Purkinje cell (primary cell): ENCODE measurements around the gene DENND6B. TPM values are rescaled to one million over a fixed set of nuclear protein-coding genes. Genes with fewer than 3 reads are reported as not detected.

Experiments used
- polyA plus RNA-seq: library from polyadenylated mRNA; unstranded; fragments of >200 nt; fragmentation: Nextera tagmentation; gene quantifications from 2 replicates; pipeline ENCODE4 v1.2.1, GENCODE V29; 2014

Gene DENND6B
- polyA plus RNA-seq, result 1.9 and 2.6 TPM in 2 replicates

GRCh38 chr22:50326956-50327710, at the start of gene DENND6B:
Gene DENND6B, minus strand, starts transcription at chr22:50327012. Its CDS starts 24 bp downstream, at chr22:50326988.

GRCh38 chr22:50342651-50343540, 16.1 kb upstream of the DENND6B start, which contains the start of gene PPP6R2:
Gene PPP6R2, plus strand, starts transcription at chr22:50343327. Its CDS starts 50,582 bp downstream, at chr22:50393909.

GRCh38 chr22:50306753-50307749, 19.8 kb downstream of the DENND6B start, which contains the start of gene PLXNB2:
Gene PLXNB2, minus strand, starts transcription at chr22:50307646. Its CDS starts 17,062 bp downstream, at chr22:50290584.

GRCh38 chr22:50269970-50270665, 56.7 kb downstream of the DENND6B start, which contains the start of gene MAPK11:
Gene MAPK11, minus strand, starts transcription at chr22:50270380. Its CDS starts 88 bp downstream, at chr22:50270292.

GRCh38 chr22:50261615-50262459, 65.0 kb downstream of the DENND6B start, which contains the start of gene MAPK12:
Gene MAPK12, minus strand, starts transcription at chr22:50261683. Its CDS starts 174 bp downstream, at chr22:50261509.

Other genes with a start within 250 kb of the DENND6B start
- gene MLC1, start 241.6 kb downstream of the DENND6B start, polyA plus RNA-seq, result 1.1 and 2.5 TPM in 2 replicates
- gene MOV10L1, start 237.0 kb downstream of the DENND6B start, polyA plus RNA-seq, result 1.6 and 1.9 TPM in 2 replicates
- gene PANX2, start 156.3 kb downstream of the DENND6B start, polyA plus RNA-seq, result 0.11 and 0.43 TPM in 2 replicates
- not detected in 2 replicates for gene TRABD, start 141.1 kb downstream of the DENND6B start, polyA plus RNA-seq
- gene SELENOO, start 126.0 kb downstream of the DENND6B start, polyA plus RNA-seq, result 1.1 and 1.2 TPM in 2 replicates
- 3.2 and 3.3 TPM in 2 replicates for gene TUBGCP6, start 82.0 kb downstream of the DENND6B start, polyA plus RNA-seq
- not detected in 2 replicates for gene HDAC10, start 75.7 kb downstream of the DENND6B start, polyA plus RNA-seq
- gene MAPK12, start 65.3 kb downstream of the DENND6B start, polyA plus RNA-seq, result 2.9 and 4.2 TPM in 2 replicates
- 1.1 and 1.4 TPM in 2 replicates for gene MAPK11, start 56.6 kb downstream of the DENND6B start, polyA plus RNA-seq
- 0.84 and 0.95 TPM in 2 replicates for gene PLXNB2, start 19.4 kb downstream of the DENND6B start, polyA plus RNA-seq
- 1.7 and 2.1 TPM in 2 replicates for gene PPP6R2, start 16.3 kb upstream of the DENND6B start, polyA plus RNA-seq
- gene SBF1, start 148.0 kb upstream of the DENND6B start, polyA plus RNA-seq, result 0.35 and 0.56 TPM in 2 replicates
- gene ADM2, start 154.5 kb upstream of the DENND6B start, polyA plus RNA-seq, result not detected in 2 replicates
- not detected in 2 replicates for gene MIOX, start 159.8 kb upstream of the DENND6B start, polyA plus RNA-seq
- 0.59 and 1.1 TPM in 2 replicates for gene LMF2, start 180.7 kb upstream of the DENND6B start, polyA plus RNA-seq
- gene NCAPH2, start 181.2 kb upstream of the DENND6B start, polyA plus RNA-seq, result 3.5 and 3.7 TPM in 2 replicates
- gene SCO2, start 198.6 kb upstream of the DENND6B start, polyA plus RNA-seq, result not detected in 2 replicates
- gene TYMP, start 203.0 kb upstream of the DENND6B start, polyA plus RNA-seq, result not detected in 2 replicates
- 0.08 TPM in 1 of 2 replicates, not detected in the other for gene KLHDC7B, start 218.9 kb upstream of the DENND6B start, polyA plus RNA-seq
- gene SYCE3, start 235.9 kb upstream of the DENND6B start, polyA plus RNA-seq, result 30.9 and 43.1 TPM in 2 replicates